ENCODE data around the gene TJP1. TPM values are rescaled to one million over a fixed set of nuclear protein-coding genes. Genes with fewer than 3 reads are reported as not detected.

Gene TJP1
- total and polyA plus RNA-seq, 2 experiments from 2014 or later, result 34.4 to 88.7 TPM

DNA sequence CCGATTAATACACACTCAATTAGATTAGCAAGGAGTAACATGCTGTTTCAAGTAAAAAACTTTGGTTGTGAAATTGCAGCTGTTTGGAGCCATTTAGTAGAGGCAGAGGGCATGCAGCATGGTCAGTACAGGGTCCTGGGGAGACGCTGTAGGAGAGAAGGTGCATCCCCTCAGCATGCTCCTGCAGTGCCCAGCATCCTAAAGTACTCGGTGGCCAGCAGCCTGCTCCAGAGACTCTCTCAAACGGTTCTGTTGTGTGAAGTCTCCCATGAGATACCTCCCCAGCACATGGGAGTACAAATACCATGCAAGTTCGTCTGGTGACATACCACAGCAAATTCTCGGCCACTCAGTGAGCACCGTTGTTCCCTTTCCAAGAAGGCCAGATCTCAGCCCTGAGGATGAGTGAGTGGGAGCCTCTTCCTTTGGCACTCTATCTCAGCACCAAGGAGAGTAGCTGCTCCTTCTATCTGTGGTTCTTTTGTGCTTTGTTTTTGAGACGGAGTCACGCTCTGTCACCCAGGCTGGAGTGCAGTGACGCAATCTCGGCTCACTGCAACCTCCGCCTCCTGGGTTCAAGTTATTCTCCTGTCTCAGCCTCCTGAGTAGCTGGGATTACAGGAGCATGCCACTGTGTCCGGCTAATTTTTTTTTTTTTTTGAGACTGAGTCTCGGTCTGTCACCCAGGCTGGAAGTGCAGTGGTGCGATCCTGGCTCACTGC, 72.7 kb downstream of the TJP1 start:
- Histone ChIP-seq H2AFZ (no peak overlapping the region), H3K4me1 (ENCODE audit: insufficient read depth) (no peaks in the 10 kb centered on the region), H3K27me3 (no peaks in the 10 kb centered on the region), H4K20me1 (ENCODE audit: insufficient read depth, poor library complexity, severe bottlenecking) (no peaks in the 10 kb centered on the region), H3K9me3 (ENCODE audit: low read depth) (no peaks in the 10 kb centered on the region), H3K36me3 (replicated peaks; ENCODE audit: insufficient read depth, low read depth) (no peaks in the 10 kb centered on the region), H3K4me3 (no peak overlapping the region), H3K27ac (no peak overlapping the region), H3K4me2 (no peak overlapping the region), H3K9me2 (replicated peaks; ENCODE audit: insufficient read depth) (no peaks in the 10 kb centered on the region), H3K79me2 (peaks cover 18% of the 10 kb centered on the region)
- no peak for DNase-seq (ENCODE audit: low spot score)
- TF ChIP-seq, protein P1, sequence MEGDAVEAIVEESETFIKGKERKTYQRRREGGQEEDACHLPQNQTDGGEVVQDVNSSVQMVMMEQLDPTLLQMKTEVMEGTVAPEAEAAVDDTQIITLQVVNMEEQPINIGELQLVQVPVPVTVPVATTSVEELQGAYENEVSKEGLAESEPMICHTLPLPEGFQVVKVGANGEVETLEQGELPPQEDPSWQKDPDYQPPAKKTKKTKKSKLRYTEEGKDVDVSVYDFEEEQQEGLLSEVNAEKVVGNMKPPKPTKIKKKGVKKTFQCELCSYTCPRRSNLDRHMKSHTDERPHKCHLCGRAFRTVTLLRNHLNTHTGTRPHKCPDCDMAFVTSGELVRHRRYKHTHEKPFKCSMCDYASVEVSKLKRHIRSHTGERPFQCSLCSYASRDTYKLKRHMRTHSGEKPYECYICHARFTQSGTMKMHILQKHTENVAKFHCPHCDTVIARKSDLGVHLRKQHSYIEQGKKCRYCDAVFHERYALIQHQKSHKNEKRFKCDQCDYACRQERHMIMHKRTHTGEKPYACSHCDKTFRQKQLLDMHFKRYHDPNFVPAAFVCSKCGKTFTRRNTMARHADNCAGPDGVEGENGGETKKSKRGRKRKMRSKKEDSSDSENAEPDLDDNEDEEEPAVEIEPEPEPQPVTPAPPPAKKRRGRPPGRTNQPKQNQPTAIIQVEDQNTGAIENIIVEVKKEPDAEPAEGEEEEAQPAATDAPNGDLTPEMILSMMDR (IDR thresholded peaks at IDR 0.05; ENCODE audit: poor library complexity), result no peak
- no peak for TF ChIP-seq EZH2 (IDR thresholded peaks at IDR 0.05; ENCODE audit: borderline replicate concordance)
- no peak for TF ChIP-seq EZH2phosphoT487 (IDR thresholded peaks at IDR 0.05; ENCODE audit: low read depth, severe bottlenecking, unreplicated experiment)
- WGBS (ENCODE audit: low lambda C conversion rate, missing lambda C conversion rate), result 90% methylated on average over 14 of the region's 15 CpGs

DNA sequence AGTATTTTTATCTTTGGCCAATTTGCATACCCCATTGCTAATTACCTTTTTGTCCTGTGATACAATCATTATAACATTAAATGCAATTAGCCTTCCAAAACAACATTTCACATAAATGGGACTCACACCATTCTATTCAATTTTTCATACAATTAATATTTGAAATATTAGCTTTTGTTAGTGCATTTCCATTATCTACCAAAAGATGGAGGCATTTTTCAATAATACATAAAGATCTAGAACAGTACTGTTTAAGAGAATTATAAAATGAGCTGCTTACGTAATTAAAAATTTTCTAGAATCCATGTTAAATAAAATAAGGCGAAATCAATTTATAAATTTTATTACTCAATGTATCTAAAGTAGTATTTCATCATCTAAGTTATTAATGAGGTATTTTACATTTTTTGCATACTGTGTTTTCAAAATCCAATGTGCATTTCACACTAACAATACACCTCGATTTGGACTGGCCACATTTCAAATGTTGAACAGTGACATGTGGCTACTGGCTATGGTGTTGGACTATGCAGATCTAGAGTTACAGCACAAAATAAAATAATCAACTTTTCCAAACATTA, 74.3 kb downstream of the TJP1 start:
- no peaks in the 10 kb centered on the region for H4K20me1 ChIP-seq (ENCODE audit: insufficient read depth, poor library complexity, severe bottlenecking)
- no peaks in the 10 kb centered on the region for H3K9me3 ChIP-seq (ENCODE audit: low read depth)
- H3K27ac ChIP-seq, result no peak overlapping the region
- no peak overlapping the region for H2AFZ ChIP-seq
- DNase-seq (ENCODE audit: low spot score), result no peak
- no peaks in the 10 kb centered on the region for H3K27me3 ChIP-seq
- H3K9me2 ChIP-seq (replicated peaks; ENCODE audit: insufficient read depth), result no peaks in the 10 kb centered on the region
- WGBS (ENCODE audit: low lambda C conversion rate, missing lambda C conversion rate), result 86% methylated on average over 3 of the region's 3 CpGs
- H3K36me3 ChIP-seq (replicated peaks; ENCODE audit: insufficient read depth, low read depth), result no peaks in the 10 kb centered on the region
- no peaks in the 10 kb centered on the region for H3K4me1 ChIP-seq (ENCODE audit: insufficient read depth)
- no peak for TF ChIP-seq EZH2 (IDR thresholded peaks at IDR 0.05; ENCODE audit: borderline replicate concordance)
- TF ChIP-seq, protein P1 (IDR thresholded peaks at IDR 0.05; ENCODE audit: poor library complexity), result peak; percentile 66
- no peak for TF ChIP-seq EZH2phosphoT487 (IDR thresholded peaks at IDR 0.05; ENCODE audit: low read depth, severe bottlenecking, unreplicated experiment)
- peaks cover 7% of the 10 kb centered on the region for H3K79me2 ChIP-seq
- no peak overlapping the region for H3K4me2 ChIP-seq
- H3K4me3 ChIP-seq, result no peak overlapping the region

DNA sequence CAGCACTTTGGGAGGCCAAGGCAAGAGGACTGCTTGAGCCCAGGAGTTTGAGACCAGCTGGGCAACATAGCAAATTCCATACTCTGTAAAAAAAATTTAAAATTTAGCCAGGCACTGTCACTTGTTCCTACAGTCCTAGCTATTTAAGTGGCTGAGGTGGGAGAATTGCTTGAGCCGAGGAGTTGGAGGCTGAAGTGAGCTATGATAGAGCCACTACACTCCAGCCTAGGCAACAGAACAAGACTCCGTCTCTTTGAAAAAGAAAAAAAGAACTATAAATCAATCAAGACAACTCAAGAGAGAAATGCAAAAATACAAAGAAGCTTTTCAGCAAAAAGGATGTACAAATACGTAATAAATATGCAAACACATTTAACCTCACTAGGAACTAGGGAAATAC, 78.8 kb downstream of the TJP1 start:
- H3K4me3 ChIP-seq, result no peak overlapping the region
- H3K4me2 ChIP-seq, result no peak overlapping the region
- H3K4me1 ChIP-seq (ENCODE audit: insufficient read depth), result no peaks in the 10 kb centered on the region
- no peaks in the 10 kb centered on the region for H3K27me3 ChIP-seq
- no peaks in the 10 kb centered on the region for H3K9me2 ChIP-seq (replicated peaks; ENCODE audit: insufficient read depth)
- H2AFZ ChIP-seq, result no peak overlapping the region
- WGBS (ENCODE audit: low lambda C conversion rate, missing lambda C conversion rate), result 94% methylated on average over 3 of the region's 3 CpGs
- H4K20me1 ChIP-seq (ENCODE audit: insufficient read depth, poor library complexity, severe bottlenecking), result no peaks in the 10 kb centered on the region
- no peak for DNase-seq (ENCODE audit: low spot score)
- no peaks in the 10 kb centered on the region for H3K9me3 ChIP-seq (ENCODE audit: low read depth)
- H3K27ac ChIP-seq, result no peak overlapping the region
- no peaks in the 10 kb centered on the region for H3K36me3 ChIP-seq (replicated peaks; ENCODE audit: insufficient read depth, low read depth)
- TF ChIP-seq EZH2 (IDR thresholded peaks at IDR 0.05; ENCODE audit: borderline replicate concordance) (no peak), EZH2phosphoT487 (IDR thresholded peaks at IDR 0.05; ENCODE audit: low read depth, severe bottlenecking, unreplicated experiment) (no peak)
- H3K79me2 ChIP-seq, result no peaks in the 10 kb centered on the region

DNA sequence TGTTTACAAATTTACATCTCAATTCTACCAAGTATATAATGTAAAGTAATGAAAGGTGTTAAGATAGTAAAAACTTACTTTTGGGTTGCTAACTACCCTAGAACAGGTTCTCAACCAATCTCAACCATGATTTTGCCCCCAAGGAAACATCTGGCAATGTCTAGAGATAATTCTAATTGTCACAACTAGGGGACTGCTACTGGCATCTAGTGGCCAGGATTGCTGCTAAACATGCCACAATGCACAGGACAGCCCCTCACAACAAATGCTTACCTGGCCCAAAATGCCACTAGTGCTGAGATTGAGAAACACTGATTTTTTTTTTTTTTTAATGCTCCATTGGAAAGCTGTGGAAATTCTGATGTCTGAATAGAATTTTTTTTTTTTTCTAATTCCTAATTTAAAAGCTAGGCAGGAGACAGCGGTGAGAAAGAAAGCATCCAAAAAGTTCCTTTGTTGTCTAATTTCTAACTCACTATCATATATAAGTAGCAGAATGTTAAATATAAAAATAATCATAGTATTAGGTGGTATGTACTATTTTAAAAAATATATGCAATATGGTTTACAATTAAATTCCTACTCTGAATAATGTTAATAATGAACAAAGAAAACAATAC, 81.5 kb downstream of the TJP1 start:
- Histone ChIP-seq H3K27me3 (no peaks in the 10 kb centered on the region), H2AFZ (no peak overlapping the region), H3K4me1 (ENCODE audit: insufficient read depth) (peaks cover 7% of the 10 kb centered on the region), H3K4me3 (no peak overlapping the region), H3K9me2 (replicated peaks; ENCODE audit: insufficient read depth) (no peaks in the 10 kb centered on the region), H3K4me2 (no peak overlapping the region), H3K9me3 (ENCODE audit: low read depth) (no peaks in the 10 kb centered on the region), H3K27ac (no peak overlapping the region), H4K20me1 (ENCODE audit: insufficient read depth, poor library complexity, severe bottlenecking) (no peaks in the 10 kb centered on the region), H3K79me2 (no peaks in the 10 kb centered on the region), H3K36me3 (replicated peaks; ENCODE audit: insufficient read depth, low read depth) (no peaks in the 10 kb centered on the region)
- WGBS (ENCODE audit: low lambda C conversion rate, missing lambda C conversion rate), result 97% methylated on average over 1 of the region's 1 CpG
- TF ChIP-seq, protein P1 (IDR thresholded peaks at IDR 0.05; ENCODE audit: poor library complexity), result peak; percentile 34
- TF ChIP-seq EZH2 (IDR thresholded peaks at IDR 0.05; ENCODE audit: borderline replicate concordance), result no peak
- TF ChIP-seq EZH2phosphoT487 (IDR thresholded peaks at IDR 0.05; ENCODE audit: low read depth, severe bottlenecking, unreplicated experiment), result no peak
- no peak for DNase-seq (ENCODE audit: low spot score)
